DOHH2 (cell line): Measurements from ENCODE around the gene TMEM38A.
"Not testable (repeated sequence)": the region's sequence is repeated elsewhere in the genome, so short reads cannot be mapped to it uniquely, and the experiment has no call there.

Experiments
- H3F3A ChIP-seq: fragments of 200-600 bp; sonication (generic), shearing (Covaris generic); 2 replicates; pipeline ENCODE4 v1.6.0; 2016; ENCODE audit warnings: antibody characterized with exemption, mild to moderate bottlenecking; ENCODE audit not compliant: control insufficient read depth, insufficient read depth
- H3K27ac ChIP-seq: fragments of 200-600 bp; sonication (generic); 2 replicates; pipeline ENCODE4 v1.5.1; 2014; ENCODE audit warnings: low read depth, mild to moderate bottlenecking, low read length, moderate library complexity
- H3K27me3 ChIP-seq: fragments of 200-600 bp; sonication (generic); 2 replicates; pipeline ENCODE4 v1.6.1; 2014; ENCODE audit warnings: mild to moderate bottlenecking, low read length, mixed read lengths; ENCODE audit not compliant: control insufficient read depth
- H3K36me3 ChIP-seq: fragments of 200-600 bp; sonication (generic); 2 replicates; pipeline ENCODE4 v1.6.1; 2014; ENCODE audit warnings: mild to moderate bottlenecking, low read length, moderate library complexity, mixed read lengths; ENCODE audit not compliant: control insufficient read depth
- H3K4me1 ChIP-seq: fragments of 200-600 bp; sonication (generic); 2 replicates; pipeline ENCODE4 v1.6.1; 2014; ENCODE audit warnings: mild to moderate bottlenecking, low read length, mixed read lengths; ENCODE audit not compliant: control insufficient read depth
- H3K4me2 ChIP-seq: fragments of 200-600 bp; sonication (generic); 2 replicates; pipeline ENCODE4 v1.6.0; 2014; ENCODE audit warnings: mild to moderate bottlenecking, low read length, moderate library complexity
- H3K4me3 ChIP-seq: fragments of 200-600 bp; sonication (generic); 2 replicates; pipeline ENCODE4 v1.5.1; 2014; ENCODE audit warnings: mild to moderate bottlenecking, low read length, mixed read lengths
- H3K79me2 ChIP-seq: fragments of 200-600 bp; sonication (generic); 2 replicates; pipeline ENCODE4 v1.6.1; 2014; ENCODE audit warnings: mild to moderate bottlenecking, low read length, mixed read lengths; ENCODE audit not compliant: control insufficient read depth
- H3K9me2 ChIP-seq: fragments of 200-600 bp; sonication (generic); replicated peaks from 2 replicates; pipeline ENCODE4 v1.6.1; 2014; ENCODE audit warnings: mild to moderate bottlenecking, low read length, mixed read lengths; ENCODE audit not compliant: control insufficient read depth
- H3K9me3 ChIP-seq: fragments of 200-600 bp; sonication (generic); 2 replicates; pipeline ENCODE4 v1.6.1; 2014; ENCODE audit warnings: antibody characterized with exemption, low read length, mixed read lengths; ENCODE audit not compliant: control insufficient read depth, insufficient read depth
- H4K20me1 ChIP-seq: fragments of 200-600 bp; sonication (generic); 2 replicates; pipeline ENCODE4 v1.6.0; 2014; ENCODE audit warnings: low read depth, mild to moderate bottlenecking, antibody characterized with exemption, low read length, moderate library complexity; ENCODE audit not compliant: control insufficient read depth, insufficient read depth
- EZH2phosphoT487 ChIP-seq: fragments of 200-600 bp; sonication (generic); IDR thresholded peaks from 2 replicates; pipeline ENCODE4 v1.6.1; 2017; ENCODE audit warnings: borderline replicate concordance, mild to moderate bottlenecking, antibody characterized with exemption, low read length, moderate library complexity, mixed read lengths
- TF ChIP-seq, protein P1 (sequence below): fragments of 200-600 bp; sonication (generic); IDR thresholded peaks from one replicate; pipeline ENCODE4 v1.5.1; 2014; ENCODE audit warnings: antibody characterized with exemption, mild to moderate bottlenecking, low read depth, low read length; ENCODE audit not compliant: poor library complexity, severe bottlenecking

TMEM38A gene

DNA sequence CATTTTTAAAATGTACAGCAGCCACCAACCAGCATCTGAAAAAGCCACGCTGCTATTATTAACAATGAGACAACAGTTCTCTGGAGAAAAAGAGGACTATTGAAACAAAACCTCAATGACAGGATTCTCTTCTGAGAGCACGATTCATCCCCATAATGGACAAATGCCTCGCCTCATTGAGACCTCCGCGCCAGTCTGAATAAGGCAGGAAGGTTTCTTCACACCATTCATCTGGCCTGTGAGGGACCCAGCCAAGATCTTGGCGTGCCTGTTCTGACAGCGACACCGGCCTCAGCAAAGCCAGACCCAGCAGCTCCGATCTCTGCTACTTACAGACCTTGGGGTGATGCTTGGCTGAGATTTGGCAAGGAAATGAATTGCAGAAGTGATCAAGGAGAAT, 15.8 kb upstream of the TMEM38A start:
- no peaks in the 10 kb centered on the region for H3K9me3 ChIP-seq
- no peaks in the 10 kb centered on the region for H3K4me1 ChIP-seq
- no peak for TF ChIP-seq EZH2phosphoT487
- TF ChIP-seq, protein P1, sequence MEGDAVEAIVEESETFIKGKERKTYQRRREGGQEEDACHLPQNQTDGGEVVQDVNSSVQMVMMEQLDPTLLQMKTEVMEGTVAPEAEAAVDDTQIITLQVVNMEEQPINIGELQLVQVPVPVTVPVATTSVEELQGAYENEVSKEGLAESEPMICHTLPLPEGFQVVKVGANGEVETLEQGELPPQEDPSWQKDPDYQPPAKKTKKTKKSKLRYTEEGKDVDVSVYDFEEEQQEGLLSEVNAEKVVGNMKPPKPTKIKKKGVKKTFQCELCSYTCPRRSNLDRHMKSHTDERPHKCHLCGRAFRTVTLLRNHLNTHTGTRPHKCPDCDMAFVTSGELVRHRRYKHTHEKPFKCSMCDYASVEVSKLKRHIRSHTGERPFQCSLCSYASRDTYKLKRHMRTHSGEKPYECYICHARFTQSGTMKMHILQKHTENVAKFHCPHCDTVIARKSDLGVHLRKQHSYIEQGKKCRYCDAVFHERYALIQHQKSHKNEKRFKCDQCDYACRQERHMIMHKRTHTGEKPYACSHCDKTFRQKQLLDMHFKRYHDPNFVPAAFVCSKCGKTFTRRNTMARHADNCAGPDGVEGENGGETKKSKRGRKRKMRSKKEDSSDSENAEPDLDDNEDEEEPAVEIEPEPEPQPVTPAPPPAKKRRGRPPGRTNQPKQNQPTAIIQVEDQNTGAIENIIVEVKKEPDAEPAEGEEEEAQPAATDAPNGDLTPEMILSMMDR, result no peak
- H3K27me3 ChIP-seq, result no peaks in the 10 kb centered on the region
- peaks cover 85% of the 10 kb centered on the region for H3K79me2 ChIP-seq
- H3K4me2 ChIP-seq, result no peak overlapping the region
- H4K20me1 ChIP-seq, result 0 out of 2 replicates have a peak, but pooled peaks cover 3% of the 10 kb centered on the region
- no peaks in the 10 kb centered on the region for H3K9me2 ChIP-seq
- H3F3A ChIP-seq, result peaks cover 2% of the 10 kb centered on the region; the same call in 1 of the 2 replicates
- no peak overlapping the region for H3K27ac ChIP-seq
- peaks cover 88% of the 10 kb centered on the region for H3K36me3 ChIP-seq
- H3K4me3 ChIP-seq, result no peak overlapping the region

DNA sequence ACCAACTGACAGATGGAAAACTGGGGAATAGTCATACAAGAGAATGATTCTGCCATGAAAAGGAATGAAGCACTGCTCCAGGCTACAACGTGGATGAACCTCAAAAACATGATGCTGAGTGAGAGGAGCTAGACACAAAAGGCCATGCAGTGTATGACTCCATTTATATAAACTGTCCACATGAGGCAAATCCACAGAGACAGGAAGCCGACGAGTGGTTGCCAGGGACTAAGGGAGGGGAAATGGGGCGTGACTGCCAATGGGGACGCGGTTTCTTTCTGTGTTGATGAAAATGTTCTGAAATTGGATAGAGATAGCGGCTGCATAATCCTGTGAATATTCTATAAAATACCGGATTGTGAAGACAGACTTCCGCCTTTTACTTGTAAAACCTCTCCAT, 11.2 kb upstream of the TMEM38A start:
- Histone ChIP-seq H3K27me3 (no peaks in the 10 kb centered on the region), H4K20me1 (peaks cover 5% of the 10 kb centered on the region; the same call in 1 of the 2 replicates), H3F3A (peaks cover 2% of the 10 kb centered on the region), H3K4me2 (no peak overlapping the region), H3K27ac (no peak overlapping the region), H3K9me3 (no peaks in the 10 kb centered on the region), H3K9me2 (no peaks in the 10 kb centered on the region), H3K4me1 (no peaks in the 10 kb centered on the region), H3K79me2 (peaks cover 73% of the 10 kb centered on the region), H3K36me3 (peaks cover 92% of the 10 kb centered on the region), H3K4me3 (no peak overlapping the region)
- TF ChIP-seq, protein P1, result no peak
- no peak for TF ChIP-seq EZH2phosphoT487

DNA sequence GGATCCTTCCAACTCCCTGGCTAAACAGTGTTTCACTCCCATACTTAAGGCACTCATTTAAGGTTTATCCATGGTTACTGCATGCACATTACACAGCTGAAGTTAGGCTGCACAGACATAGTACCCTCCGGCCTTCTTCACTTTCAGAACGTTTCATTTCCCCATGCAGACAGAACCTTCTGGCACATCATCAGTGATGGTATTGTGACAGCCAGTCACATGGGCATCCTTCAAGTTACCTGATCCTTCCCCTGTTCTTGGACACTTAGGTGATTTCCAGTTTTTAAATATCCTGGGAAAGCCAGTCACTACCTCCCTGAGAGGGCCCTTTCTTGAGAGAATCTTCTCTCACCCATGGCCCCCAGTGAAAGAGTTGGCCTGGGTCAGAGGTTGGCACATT, 10.1 kb upstream of the TMEM38A start:
- H4K20me1 ChIP-seq, result peaks cover 9% of the 10 kb centered on the region; the same call in 1 of the 2 replicates
- no peaks in the 10 kb centered on the region for H3K9me2 ChIP-seq
- no peak overlapping the region for H3K4me3 ChIP-seq
- H3K4me2 ChIP-seq, result no peak overlapping the region
- peaks cover 70% of the 10 kb centered on the region for H3K79me2 ChIP-seq
- peaks cover 90% of the 10 kb centered on the region for H3K36me3 ChIP-seq
- TF ChIP-seq, protein P1, result no peak
- no peak for TF ChIP-seq EZH2phosphoT487
- H3K9me3 ChIP-seq, result no peaks in the 10 kb centered on the region
- no peaks in the 10 kb centered on the region for H3K4me1 ChIP-seq
- H3F3A ChIP-seq, result peaks cover 2% of the 10 kb centered on the region
- H3K27me3 ChIP-seq, result no peaks in the 10 kb centered on the region
- H3K27ac ChIP-seq, result no peak overlapping the region

DNA sequence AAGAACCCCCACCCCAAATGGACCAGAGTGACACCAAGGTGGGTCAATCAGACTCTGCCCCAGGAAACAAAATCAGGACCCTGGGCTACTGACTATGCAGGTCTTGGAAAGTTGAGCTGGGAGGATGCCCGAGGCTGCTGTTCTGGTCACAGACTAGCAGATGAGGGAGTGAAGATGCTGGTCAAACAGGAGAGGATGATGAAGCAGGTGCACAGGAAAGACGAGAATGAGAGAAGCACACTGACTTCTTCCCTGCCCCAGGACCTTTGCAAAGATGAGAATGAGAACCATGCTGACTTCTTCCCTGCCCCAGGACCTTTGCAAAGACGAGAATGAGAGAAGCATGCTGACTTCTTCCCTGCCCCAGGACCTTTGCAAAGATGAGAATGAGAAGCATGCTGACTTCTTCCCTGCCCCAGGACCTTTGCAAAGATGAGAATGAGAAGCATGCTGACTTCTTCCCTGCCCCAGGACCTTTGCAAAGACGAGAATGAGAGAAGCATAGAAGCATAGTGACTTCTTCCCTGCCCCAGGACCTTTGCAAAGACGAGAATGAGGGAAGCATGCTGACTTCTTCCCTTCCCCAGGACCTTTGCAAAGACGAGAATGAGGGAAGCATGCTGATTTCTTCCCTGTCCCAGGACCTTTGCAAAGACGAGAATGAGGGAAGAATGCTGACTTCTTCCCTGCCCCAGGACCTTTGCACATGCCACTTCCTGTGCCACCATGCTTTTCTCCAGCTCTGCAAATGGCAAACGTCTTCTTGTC, 9.3 kb upstream of the TMEM38A start:
- H4K20me1 ChIP-seq, H3K27me3 ChIP-seq, H3K4me3 ChIP-seq, H3F3A ChIP-seq, H3K9me3 ChIP-seq, H3K4me2 ChIP-seq, H3K9me2 ChIP-seq, H3K27ac ChIP-seq, H3K4me1 ChIP-seq: not testable (repeated sequence)
- H3K79me2 ChIP-seq, result peaks cover 70% of the 10 kb centered on the region
- peaks cover 90% of the 10 kb centered on the region for H3K36me3 ChIP-seq
